HG03469 (cell line): ENCODE measurements around the gene COMMD4.
"Not testable (repeated sequence)": the region's sequence is repeated elsewhere in the genome, so short reads cannot be mapped to it uniquely, and the experiment has no call there.

ENCODE experiments used
- ATAC-seq: cut with Tn5 transposase; IDR thresholded peaks from one replicate; pipeline ENCODE4 v1.9.1; 2021; ENCODE audit warnings: mild to moderate bottlenecking, moderate library complexity, moderate number of reproducible peaks; ENCODE audit not compliant: unreplicated experiment

The COMMD4 gene

GRCh38 chr15:75369897-75370581, 34.2 kb downstream of the COMMD4 start:
- no peak for ATAC-seq

DNA sequence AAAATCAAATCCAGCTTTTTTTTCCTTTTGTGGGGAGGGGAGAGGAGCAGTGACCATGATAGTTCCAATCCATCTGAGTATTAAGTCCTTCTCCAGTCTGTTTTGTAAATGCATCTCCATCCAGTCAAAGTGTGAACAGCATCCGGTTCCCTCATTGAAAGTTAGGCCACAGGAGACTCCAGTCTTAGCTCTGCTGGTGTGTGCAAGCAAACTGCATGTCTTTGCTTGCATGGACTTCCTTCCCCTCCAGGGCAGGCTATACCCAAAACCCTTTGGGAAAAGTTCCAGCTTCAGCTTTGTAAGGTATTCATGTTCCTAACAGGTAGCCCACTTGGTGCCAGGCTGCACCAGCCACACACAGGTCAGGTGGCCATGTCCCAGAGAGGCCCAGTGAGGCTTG, 35.6 kb downstream of the COMMD4 start:
- ATAC-seq, result no peak

GRCh38 chr15:75371901-75372688, 36.2 kb downstream of the COMMD4 start:
- ATAC-seq, result no peak

GRCh38 chr15:75380773-75381172, 44.9 kb downstream of the COMMD4 start:
- no peak for ATAC-seq

DNA sequence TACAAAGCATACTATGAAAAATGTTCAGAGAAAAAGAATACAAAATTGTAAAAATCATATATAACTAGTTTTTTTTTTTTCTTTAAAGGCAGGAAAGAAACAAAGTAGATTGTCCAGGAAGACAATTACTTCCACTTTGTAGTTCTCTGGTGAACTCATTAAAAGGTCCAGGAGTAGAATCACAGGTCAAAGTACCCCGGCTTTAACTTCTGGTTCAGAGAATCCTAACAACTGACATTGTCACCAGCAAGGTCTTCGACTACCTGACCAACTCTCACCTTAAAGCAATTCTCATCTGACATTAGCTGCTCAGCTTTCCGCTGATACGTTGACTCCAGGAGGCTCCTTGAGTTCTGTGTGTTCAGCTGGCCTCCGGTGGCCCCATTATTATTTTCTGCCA, 48.1 kb downstream of the COMMD4 start:
- ATAC-seq, result not testable (repeated sequence)
